Islet precursor cell (in vitro differentiated cells): Measurements from ENCODE around the gene PIPOX.

Source experiments
- DNase-seq: peaks from one replicate; pipeline ENCODE4 v3.0.0-alpha.2; 2018

PIPOX gene

GRCh38 chr17:29102046-29102445 lies 59.1 kb downstream of the PIPOX start:
- DNase-seq = no peak

GRCh38 chr17:29102741-29103181 lies 59.8 kb downstream of the PIPOX start:
- DNase-seq = no peak

GRCh38 chr17:29103341-29103740 lies 60.4 kb downstream of the PIPOX start:
- DNase-seq = no peak
